GM21529 (cell line): Measurements from ENCODE around the gene SDHB.

ENCODE experiments used
- ATAC-seq: cut with Tn5 transposase; IDR thresholded peaks from one replicate; pipeline ENCODE4 v1.9.1; 2021; ENCODE audit not compliant: unreplicated experiment

SDHB gene

GRCh38 chr1:17013491-17014320, 40.1 kb downstream of the SDHB start:
- no peak for ATAC-seq

DNA sequence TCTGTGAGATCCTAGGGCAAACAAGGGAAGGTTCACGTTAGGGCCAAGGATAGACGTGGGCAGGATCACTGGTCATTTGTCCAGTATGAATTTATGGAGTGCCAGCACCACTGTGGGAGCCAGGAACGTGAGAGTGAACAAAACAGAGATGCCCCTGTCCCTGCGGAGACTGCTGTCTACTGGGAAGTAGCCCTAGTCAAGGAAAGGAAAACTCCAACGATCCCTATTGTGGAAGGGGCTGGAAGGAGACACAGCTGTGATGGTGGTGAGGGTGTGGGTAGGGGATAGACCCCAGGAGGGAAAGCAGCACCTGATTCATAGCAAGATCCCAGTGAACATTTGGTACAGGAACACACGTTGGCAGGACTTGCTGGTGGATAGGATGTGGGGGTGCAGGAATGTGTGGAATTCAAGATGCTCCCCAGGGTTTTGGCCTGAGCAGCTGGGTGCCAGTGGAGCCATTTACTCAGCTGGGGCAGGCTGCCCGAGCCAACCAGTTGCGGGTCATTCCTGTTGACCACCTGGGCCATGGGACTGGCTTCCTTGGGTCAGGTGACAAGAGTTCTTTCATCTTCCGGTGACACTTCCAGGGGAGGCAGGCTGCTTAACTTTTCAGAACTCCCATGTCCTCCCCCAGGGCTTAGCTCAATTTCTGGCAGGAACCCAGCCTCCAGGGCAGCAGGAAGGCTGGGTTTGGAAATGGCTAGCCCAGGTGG, 40.9 kb downstream of the SDHB start:
- no peak for ATAC-seq

DNA sequence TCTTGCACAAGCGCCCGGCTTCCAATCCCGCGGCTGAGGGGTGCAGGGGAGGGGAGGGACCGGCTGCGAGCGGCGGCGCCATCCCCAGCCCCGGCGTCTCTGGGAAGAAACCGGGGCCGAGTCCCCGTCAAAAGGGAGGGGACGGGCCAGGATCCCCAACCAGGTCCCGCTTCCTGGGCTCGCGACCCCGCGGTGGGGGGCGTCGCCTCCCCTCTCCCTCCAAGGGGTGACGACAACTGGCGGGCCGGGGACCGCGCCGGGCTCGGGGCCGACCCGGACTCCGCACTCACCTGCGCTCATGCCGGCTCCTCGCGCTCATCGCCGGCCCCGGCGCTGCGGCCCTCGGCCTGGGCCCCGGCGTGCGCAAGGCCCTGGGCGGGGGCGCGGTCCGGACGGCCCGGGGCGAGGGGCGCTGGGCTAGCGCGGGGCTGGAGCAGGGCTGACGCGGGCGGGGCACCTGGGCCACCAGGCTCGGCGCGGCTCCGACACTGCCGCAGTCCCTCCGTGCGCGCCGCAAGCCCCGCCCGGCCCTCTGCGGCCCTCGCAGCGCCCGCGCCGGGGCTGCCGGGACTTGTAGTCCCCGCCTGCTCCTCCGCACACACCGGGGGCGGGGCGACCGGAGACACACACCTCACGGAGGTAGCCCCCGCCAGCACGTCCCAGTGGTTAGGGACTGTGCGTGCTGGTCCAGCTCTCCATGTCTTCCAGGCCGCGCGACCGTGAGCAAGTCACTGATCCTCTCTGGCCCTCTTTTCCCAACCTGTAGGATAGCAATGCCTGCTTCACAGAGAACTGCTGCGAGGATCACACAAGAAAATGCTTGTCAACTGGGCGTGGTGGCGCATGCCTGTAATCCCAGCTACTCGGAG, 42.2 kb downstream of the SDHB start, which contains the start of gene ATP13A2:
Gene ATP13A2 (minus strand): TSS at position 490 of the 869 bp plus-strand sequence. CDS start 190 bp downstream, at position 300.
- peak; percentile 87 for ATAC-seq

DNA sequence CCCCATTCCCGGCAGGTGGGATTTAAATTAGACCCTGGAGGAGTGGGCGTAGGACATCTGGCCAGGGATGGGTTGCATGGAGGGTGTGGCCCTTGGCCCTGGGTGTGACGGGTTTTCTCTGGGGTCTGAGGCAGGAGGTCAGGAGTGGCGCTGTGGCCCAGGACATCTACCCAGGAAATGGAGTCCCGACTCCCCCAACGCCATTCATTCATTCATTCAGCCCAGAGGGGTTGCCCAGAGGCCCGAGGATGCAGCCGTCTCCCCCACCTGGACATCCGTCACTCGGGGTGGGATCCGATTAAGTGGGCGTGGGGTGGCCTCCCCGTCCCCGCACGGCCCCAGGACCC, 42.8 kb downstream of the SDHB start:
- ATAC-seq = no peak

DNA sequence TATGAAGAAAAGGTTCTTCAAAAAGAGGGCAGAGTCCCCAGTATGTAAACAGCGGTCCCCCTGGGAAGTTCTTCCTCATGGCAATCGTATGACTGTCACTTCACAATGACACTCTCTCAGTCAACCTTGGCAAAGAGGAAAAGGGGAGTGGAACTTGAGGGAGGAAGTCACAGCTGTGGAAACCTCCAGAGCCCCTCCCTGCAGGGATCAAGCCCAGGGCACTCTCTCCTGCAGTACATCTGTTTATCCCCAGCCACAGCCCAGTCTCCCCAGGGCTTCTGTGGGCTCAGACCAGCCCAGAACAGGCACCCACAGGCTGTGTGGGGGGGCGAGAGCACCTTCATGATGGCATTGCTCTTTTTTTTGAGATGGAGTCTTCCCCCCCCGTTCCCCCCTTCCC, 44.1 kb downstream of the SDHB start:
- no peak for ATAC-seq

GRCh38 chr1:17008208-17008855, 45.5 kb downstream of the SDHB start:
- no peak for ATAC-seq

- no peak for ATAC-seq
Measured at GRCh38 chr1:17007121-17007520, 46.7 kb downstream of the SDHB start.

DNA sequence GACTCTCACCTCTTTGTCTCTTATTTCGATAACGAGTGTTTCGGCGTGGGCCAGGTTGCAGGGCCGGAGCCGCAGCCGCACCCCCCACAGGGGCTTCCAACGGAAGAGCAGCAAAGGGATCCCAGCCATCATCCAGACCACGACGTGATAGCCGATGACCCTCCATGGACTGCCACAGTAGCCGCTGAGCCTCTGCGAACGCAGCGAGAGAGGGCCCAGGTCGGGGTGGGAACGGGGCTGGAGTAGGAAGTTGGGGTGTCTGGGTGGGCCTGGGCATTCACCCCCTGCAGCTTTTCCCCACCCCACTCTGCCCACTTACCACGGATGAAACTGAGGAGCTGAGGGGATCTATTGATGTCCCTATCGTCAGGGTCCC, 48.5 kb downstream of the SDHB start:
- no peak for ATAC-seq

- ATAC-seq = no peak
Measured at GRCh38 chr1:17004466-17005364, 49.1 kb downstream of the SDHB start.

DNA sequence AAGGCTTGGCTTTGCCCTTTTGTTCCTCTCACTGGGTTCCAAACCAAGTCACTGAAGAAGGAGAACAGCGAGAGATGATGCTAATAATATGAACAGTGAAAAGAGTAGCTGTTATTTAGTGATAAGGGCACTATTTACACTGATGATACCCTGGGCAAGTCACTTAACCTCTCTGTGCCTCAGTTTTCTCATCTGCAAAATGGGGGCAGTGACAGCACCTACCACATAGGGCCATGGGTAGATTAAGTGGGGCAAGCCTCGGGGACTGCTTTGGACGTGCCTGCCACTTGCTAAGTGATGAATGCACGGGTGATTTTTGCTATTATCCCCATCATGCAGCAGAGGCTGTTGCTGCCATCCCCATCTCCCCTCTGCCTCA, 51.3 kb downstream of the SDHB start:
- no peak for ATAC-seq

- ATAC-seq = no peak
Measured at GRCh38 chr1:17001760-17002523, 51.9 kb downstream of the SDHB start.

DNA sequence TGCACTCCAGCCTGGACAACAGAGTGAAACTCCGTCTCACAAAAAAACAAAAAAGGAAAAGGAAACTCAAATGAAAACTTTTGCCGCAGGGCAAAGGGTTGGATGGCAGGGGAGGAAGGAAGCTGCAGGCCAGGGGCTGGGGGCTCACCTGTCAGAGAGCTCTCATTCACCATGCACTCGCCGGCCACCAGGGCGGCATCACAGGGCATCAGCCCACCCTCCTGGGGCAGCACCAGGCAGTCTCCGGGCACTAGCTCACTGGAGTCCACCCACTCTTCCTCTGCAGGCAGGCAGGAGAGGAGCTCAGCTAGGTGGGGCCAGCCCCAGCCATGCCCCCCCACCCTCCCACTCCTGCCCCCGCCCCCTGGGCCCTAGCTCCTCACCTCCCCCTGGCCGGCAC, 54.0 kb downstream of the SDHB start:
- no peak for ATAC-seq

- no peak for ATAC-seq
Measured at GRCh38 chr1:16998589-16998988, 55.2 kb downstream of the SDHB start.

DNA sequence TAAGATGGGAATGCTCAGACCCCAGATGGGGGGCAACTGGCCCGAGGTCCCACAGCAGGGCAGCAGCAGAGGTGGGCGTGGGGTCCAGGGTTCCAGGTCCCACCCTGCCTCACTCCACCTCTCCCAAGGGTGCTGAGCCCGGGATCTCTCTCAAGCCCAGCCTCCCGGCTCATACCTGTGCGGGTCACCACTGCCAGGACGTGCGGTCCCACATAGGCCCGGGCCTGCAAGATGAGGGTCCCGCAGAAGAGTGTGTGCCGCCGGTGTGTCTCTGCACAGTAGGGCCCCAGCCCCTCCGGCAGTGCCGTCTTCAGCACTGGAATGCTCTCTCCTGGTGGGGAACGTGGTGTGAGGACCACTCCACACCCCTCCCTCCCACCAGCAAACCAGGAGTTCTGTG, 57.0 kb downstream of the SDHB start:
- no peak for ATAC-seq

DNA sequence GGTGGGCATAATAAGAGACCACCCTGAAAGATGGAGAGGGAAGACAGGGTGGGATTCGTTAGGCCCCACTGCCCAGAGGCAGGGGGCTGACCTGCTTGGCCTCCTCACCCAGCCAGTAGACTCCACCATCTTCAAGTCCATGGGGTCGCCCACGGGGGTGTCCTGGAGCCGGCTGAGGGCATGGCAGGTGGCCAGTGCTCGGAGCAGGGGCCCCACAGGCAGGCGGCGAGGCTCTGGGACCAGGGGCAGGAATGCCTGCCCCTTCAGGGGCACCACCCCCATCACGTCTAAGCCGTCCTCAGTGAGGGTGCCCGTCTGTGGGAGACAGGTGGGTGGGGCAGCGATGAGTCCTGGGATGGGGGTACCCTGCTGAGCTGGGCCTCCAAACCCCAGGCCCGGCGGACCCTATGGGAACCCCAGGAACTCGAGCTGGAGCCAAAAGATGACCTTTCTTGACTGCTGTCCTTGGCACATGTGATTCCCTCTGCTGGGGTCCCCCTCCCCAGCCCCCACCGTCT, 60.3 kb downstream of the SDHB start:
- no peak for ATAC-seq

DNA sequence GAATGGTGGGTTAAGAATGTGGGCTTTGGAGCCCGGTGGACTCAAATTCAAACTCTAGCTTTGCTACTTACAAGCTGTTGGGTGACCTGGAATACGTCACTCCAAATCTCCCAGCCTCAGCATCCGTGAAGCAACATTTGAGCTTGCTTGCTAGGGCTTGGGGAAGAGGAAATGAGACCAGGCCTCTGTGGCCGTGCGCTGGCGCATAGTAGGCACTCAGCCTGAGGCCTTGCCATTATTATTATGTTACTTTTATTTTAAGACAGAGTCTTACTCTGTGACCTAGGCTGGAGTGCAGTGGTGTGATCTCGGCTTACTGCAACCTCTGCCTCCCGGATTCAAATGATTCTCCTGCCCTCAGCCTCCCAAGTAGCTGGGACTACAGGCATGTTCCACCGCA, 61.2 kb downstream of the SDHB start:
- no peak for ATAC-seq

GRCh38 chr1:16992102-16992501, 61.7 kb downstream of the SDHB start:
- no peak for ATAC-seq

DNA sequence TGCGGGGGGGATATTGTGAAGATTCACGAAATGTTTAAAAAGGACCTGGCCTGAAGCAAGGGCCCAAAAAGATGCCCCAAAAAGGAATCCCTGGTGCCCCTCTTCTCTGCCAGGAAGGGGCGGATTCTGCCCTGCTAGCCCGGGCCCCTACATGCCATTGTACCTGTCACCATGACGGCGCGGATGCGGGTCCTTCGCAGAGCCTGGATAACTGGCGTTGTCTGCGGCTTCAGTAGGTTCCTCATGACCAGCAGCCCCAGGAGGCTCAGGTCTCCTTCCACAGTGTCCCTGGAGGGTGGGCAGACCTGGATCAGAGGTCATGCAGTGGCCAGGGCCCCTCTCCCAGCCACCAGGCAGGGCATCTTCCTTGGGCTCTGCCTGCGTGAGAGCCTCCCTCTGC, 62.3 kb downstream of the SDHB start:
- ATAC-seq = no peak
